ENCODE measurements around the gene ADAM19. TPM values are rescaled to one million over a fixed set of nuclear protein-coding genes. Genes with fewer than 3 reads are reported as not detected.

ADAM19 gene
- total and polyA plus RNA-seq, 2 donors from 2014 or later = 0.88 to 9.2 TPM

- intact Hi-C loops (cut with DNase I) = no loop called here
- TF ChIP-seq, protein P1, sequence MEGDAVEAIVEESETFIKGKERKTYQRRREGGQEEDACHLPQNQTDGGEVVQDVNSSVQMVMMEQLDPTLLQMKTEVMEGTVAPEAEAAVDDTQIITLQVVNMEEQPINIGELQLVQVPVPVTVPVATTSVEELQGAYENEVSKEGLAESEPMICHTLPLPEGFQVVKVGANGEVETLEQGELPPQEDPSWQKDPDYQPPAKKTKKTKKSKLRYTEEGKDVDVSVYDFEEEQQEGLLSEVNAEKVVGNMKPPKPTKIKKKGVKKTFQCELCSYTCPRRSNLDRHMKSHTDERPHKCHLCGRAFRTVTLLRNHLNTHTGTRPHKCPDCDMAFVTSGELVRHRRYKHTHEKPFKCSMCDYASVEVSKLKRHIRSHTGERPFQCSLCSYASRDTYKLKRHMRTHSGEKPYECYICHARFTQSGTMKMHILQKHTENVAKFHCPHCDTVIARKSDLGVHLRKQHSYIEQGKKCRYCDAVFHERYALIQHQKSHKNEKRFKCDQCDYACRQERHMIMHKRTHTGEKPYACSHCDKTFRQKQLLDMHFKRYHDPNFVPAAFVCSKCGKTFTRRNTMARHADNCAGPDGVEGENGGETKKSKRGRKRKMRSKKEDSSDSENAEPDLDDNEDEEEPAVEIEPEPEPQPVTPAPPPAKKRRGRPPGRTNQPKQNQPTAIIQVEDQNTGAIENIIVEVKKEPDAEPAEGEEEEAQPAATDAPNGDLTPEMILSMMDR (IDR thresholded peaks at IDR 0.05; ENCODE audit: borderline replicate concordance, extremely low read depth, insufficient read depth) = no peak
- no peak for FAIRE-seq
Measured at GRCh38 chr5:157514974-157515373, 60.6 kb downstream of the ADAM19 start.

DNA sequence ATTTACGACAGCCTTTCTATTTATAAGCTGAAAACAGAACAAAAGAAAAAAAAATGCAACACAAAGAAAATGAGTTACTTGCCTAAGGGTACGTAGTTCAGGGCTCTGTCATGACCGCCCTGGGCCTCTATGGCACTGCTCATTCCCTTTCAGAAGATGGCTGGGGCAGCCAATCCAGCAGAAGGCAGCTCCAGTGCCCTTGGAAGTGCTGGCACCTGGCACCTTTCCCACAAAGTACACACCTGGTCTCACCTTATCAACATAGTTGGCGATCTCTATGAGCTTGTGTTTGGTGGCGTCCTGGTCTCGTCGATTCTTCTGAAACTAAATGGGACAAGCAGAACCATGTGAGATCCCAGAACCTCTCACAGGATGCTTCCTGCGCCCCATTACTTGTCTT, 62.4 kb downstream of the ADAM19 start:
- Histone ChIP-seq H3K9me3 (ENCODE audit: control insufficient read depth in 2 of 3, insufficient read depth in 1 of 3, low read length in 3 of 3) (no peaks in the 10 kb centered on the region), H3K36me3 (ENCODE audit: control insufficient read depth in 2 of 3, insufficient read depth in 3 of 3, low read length in 3 of 3) (no peaks in the 10 kb centered on the region), H3K27ac (ENCODE audit: low read depth in 2 of 2, low read length in 2 of 2) (no peak overlapping the region), H3K9ac (ENCODE audit: low read length in 3 of 3) (no peak overlapping the region), H3K4me1 (ENCODE audit: control insufficient read depth in 2 of 3, insufficient read depth in 2 of 3, low read depth in 1 of 3, low read length in 3 of 3) (peaks cover 0 to 2% (median 0%) of the 10 kb centered on the region in 3 donors), H3K27me3 (ENCODE audit: control insufficient read depth, insufficient read depth, low read length) (no peaks in the 10 kb centered on the region), H3K4me3 (ENCODE audit: low read length in 3 of 3) (no peak overlapping the region)
- DNase-seq (no peak), FAIRE-seq (no peak)
- intact Hi-C loops (cut with DNase I) = no loop called here
- TF ChIP-seq, protein P1 (IDR thresholded peaks at IDR 0.05; ENCODE audit: borderline replicate concordance, extremely low read depth, insufficient read depth) = no peak

More at GRCh38 chr5:157514974-157515373, 60.6 kb downstream of the ADAM19 start:
- H3K4me1 ChIP-seq (ENCODE audit: control insufficient read depth in 2 of 3, insufficient read depth in 2 of 3, low read depth in 1 of 3, low read length in 3 of 3) = peaks cover 0 to 2% (median 0%) of the 10 kb centered on the region in 3 donors
- no peak overlapping the region for H3K27ac ChIP-seq (ENCODE audit: low read depth in 2 of 2, low read length in 2 of 2)
- H3K9ac ChIP-seq (ENCODE audit: low read length in 3 of 3) = no peak overlapping the region
- no peaks in the 10 kb centered on the region for H3K36me3 ChIP-seq (ENCODE audit: control insufficient read depth in 2 of 3, insufficient read depth in 3 of 3, low read length in 3 of 3)
- no peak for DNase-seq
- H3K9me3 ChIP-seq (ENCODE audit: control insufficient read depth in 2 of 3, insufficient read depth in 1 of 3, low read length in 3 of 3) = no peaks in the 10 kb centered on the region
- H3K27me3 ChIP-seq (ENCODE audit: control insufficient read depth, insufficient read depth, low read length) = no peaks in the 10 kb centered on the region
- no peak overlapping the region for H3K4me3 ChIP-seq (ENCODE audit: low read length in 3 of 3)

DNA sequence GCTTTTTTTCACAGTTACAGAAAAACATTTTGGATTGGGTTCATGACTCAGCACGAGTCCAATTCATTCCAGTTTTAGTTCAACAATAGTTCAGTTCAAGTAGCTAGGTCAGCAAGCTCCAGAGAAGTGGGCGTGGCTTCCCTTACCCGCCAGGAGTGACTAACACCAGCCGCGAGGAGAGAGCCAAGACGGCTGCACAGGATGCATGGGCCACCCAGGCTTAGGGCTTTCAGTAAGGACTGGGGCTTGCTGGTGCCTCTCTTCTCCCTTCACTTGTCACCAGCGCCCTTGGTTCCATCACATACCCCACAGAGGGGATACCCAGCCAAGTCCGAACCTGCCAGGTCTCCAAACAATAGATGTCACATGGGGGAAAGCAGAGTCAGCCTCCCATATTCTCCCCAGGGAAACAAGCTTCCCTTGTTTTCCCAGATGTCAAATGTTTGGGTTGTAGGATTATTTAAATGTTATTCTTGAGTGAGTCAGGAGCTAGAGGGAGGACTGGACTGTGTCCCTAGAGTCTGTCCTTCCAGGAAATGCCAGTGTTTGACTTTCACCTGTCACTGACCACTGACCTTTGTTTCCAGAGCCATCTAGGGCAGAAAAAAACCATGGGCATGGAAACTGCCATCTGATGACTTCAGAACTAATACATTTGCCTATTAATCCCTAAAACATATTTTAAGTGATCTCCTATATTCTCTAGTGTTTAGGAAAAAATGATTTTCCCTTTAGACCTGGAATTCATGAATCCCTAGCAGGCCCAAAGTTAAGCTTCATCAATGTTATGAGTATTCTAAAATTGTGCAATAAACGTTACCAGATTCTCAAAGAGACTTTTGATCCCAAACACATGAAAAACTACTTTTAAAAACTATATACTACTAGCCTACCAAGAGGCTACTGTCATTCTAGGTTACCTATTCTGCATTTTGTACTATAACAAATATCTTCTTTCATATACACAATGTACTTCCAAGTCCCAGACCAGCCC, 63.6 kb downstream of the ADAM19 start:
- intact Hi-C loops (cut with DNase I) = no loop called here
- DNase-seq (peak; percentile 52 to 97 (median 57)), FAIRE-seq (no peak)
- Histone ChIP-seq H3K9ac (ENCODE audit: low read length in 3 of 3) (no peak overlapping the region), H3K36me3 (ENCODE audit: control insufficient read depth in 2 of 3, insufficient read depth in 3 of 3, low read length in 3 of 3) (no peaks in the 10 kb centered on the region), H3K4me3 (ENCODE audit: low read length in 3 of 3) (no peak overlapping the region), H3K4me1 (ENCODE audit: control insufficient read depth in 2 of 3, insufficient read depth in 2 of 3, low read depth in 1 of 3, low read length in 3 of 3) (peaks cover 0 to 7% (median 4%) of the 10 kb centered on the region in 3 donors), H3K9me3 (ENCODE audit: control insufficient read depth in 2 of 3, insufficient read depth in 1 of 3, low read length in 3 of 3) (no peaks in the 10 kb centered on the region), H3K27ac (ENCODE audit: low read depth in 2 of 2, low read length in 2 of 2) (peak overlapping the region; percentile 46 to 71), H3K27me3 (ENCODE audit: control insufficient read depth, insufficient read depth, low read length) (no peaks in the 10 kb centered on the region)
- TF ChIP-seq, protein P1 (IDR thresholded peaks at IDR 0.05; ENCODE audit: borderline replicate concordance, extremely low read depth, insufficient read depth) = no peak
